Measurements from ENCODE around the gene BMP5.

DNA sequence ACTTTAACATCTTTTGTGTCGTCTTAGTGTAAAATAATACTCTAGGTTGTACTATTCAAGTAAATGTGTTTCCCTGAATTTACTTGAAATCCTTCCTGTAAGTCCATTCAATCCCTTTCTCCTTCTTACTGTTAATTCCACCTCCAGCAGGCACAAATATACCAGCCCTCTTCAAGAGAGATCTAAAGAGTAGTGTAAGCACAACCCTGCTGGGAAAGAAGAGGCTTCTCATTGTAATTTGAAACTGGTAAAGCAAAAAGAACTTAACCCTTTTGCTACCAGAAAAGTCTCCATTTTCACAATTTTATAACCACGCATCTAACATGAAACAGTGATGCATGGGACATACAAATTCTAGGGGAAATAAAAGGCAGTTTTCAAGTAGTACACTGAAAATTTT is at the start of gene BMP5:
- no peak for TF ChIP-seq POLR2AphosphoS5 (IDR thresholded peaks at IDR 0.05)
- TF ChIP-seq, protein P1, sequence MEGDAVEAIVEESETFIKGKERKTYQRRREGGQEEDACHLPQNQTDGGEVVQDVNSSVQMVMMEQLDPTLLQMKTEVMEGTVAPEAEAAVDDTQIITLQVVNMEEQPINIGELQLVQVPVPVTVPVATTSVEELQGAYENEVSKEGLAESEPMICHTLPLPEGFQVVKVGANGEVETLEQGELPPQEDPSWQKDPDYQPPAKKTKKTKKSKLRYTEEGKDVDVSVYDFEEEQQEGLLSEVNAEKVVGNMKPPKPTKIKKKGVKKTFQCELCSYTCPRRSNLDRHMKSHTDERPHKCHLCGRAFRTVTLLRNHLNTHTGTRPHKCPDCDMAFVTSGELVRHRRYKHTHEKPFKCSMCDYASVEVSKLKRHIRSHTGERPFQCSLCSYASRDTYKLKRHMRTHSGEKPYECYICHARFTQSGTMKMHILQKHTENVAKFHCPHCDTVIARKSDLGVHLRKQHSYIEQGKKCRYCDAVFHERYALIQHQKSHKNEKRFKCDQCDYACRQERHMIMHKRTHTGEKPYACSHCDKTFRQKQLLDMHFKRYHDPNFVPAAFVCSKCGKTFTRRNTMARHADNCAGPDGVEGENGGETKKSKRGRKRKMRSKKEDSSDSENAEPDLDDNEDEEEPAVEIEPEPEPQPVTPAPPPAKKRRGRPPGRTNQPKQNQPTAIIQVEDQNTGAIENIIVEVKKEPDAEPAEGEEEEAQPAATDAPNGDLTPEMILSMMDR (IDR thresholded peaks at IDR 0.05), result no peak
- TF ChIP-seq EP300 (IDR thresholded peaks at IDR 0.05), result no peak

Measured in suprapubic skin (tissue), 4 donors.